BJ (cell line): ENCODE results near the gene TPPP. TPM values are rescaled to one million over a fixed set of nuclear protein-coding genes. Genes with fewer than 3 reads are reported as not detected.
A peak's percentile ranks its signal among the peaks of the same experiment; 100 is the strongest.
"Not testable (repeated sequence)": the region's sequence is repeated elsewhere in the genome, so short reads cannot be mapped to it uniquely, and the experiment has no call there.

Experiments
- CTCF ChIA-PET: fragments of 350-600 bp; formaldehyde crosslinking; extraction: SDS; loops from one replicate; lab custom pipeline; 2021; ENCODE audit warnings: antibody characterized with exemption, inconsistent platforms; lab: Yijun Ruan, JAX
- POLR2A ChIA-PET: fragments of 300-600 bp; sonication (Branson Sonifier 250); formaldehyde crosslinking; extraction: SDS; loops from one replicate; lab custom pipeline; 2021; ENCODE audit warnings: antibody characterized with exemption; lab: Charles Lee
- DNase-seq: peaks from one replicate; pipeline ENCODE4 v3.0.0-alpha.2; 2011; ENCODE audit warnings: low read depth
- H3K27me3 ChIP-seq: 2 replicates; pipeline ENCODE4 v1.6.0; 2011; ENCODE audit warnings: low read length; ENCODE audit not compliant: control insufficient read depth, insufficient read depth
- H3K36me3 ChIP-seq: 2 replicates; pipeline ENCODE4 v1.5.1; 2011; ENCODE audit warnings: low read length; ENCODE audit not compliant: control insufficient read depth, insufficient read depth
- H3K4me3 ChIP-seq: 2 replicates; pipeline ENCODE4 v1.5.1; 2011; ENCODE audit warnings: low read depth, mild to moderate bottlenecking, control low read depth, low read length
- CTCF ChIP-seq: IDR thresholded peaks from 2 replicates; pipeline ENCODE4 v1.5.1; 2011; ENCODE audit warnings: low read depth, mild to moderate bottlenecking, control low read depth, inconsistent platforms, low read length, moderate library complexity; ENCODE audit not compliant: insufficient read depth
- polyA plus RNA-seq: library from polyadenylated mRNA; depleted of rRNA; stranded (reverse); fragments of >200 nt; gene quantifications from 2 replicates; pipeline ENCODE4 v1.2.3, GENCODE V29; 2011

TPPP gene
- polyA plus RNA-seq, 1 experiment = 0.09 TPM

DNA sequence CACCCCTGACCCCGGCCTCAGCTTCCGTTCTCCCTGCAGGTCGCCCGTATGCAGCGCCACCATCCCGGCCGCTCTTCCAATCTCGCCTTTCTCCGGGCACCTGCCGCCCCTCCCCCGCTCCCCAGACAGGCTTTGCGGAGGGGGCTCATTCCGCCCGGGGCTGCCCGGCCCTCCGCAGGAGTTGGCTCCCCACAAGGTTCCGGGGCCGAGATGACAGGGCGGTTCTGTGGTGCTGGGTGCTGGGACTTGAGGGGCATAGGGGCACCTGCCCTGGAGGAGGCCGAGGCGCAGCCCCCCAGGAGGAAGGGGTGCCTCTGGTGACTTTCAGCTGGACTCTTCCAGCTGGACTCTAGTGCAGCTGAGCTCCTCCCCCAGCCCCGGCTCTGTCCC is 885 bp upstream of the TPPP start:
- DNase-seq, POLR2A ChIA-PET, CTCF ChIA-PET, H3K36me3 ChIP-seq, H3K4me3 ChIP-seq, H3K27me3 ChIP-seq: not testable (repeated sequence)

DNA sequence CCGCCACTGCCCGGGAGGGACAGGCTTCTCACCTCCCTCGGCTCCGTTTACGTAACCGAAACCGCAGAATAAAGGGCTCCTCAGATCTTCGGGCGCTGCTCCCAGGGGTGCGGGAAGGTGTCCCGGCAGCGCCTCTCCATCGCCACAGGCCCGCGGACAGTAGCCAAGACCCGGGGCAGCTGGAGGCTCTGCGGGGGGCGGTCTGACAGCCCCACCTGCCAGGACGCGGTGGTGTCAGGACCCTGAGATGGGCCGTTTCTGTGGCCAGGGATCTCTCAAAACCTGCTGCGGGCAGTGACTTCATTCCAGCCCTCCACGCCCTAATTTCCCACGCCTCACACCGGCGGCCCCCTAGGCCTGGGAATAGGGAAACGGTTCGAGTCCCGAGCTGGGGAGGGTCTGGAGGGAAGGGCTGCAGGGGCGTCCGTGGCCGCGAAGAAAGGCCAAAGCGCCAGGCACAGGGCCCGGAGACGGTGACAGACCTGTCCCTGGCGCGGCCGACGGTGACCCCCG is 567 bp downstream of the TPPP start:
- POLR2A ChIA-PET, DNase-seq, H3K27me3 ChIP-seq, H3K36me3 ChIP-seq, CTCF ChIA-PET: not testable (repeated sequence)
- H3K4me3 ChIP-seq = 0 out of 2 replicates have a peak overlapping the region, but pooled peaks have one; percentile 7

GRCh38 chr5:691817-692528 is 1.2 kb downstream of the TPPP start:
- Histone ChIP-seq H3K36me3 (no peaks in the 10 kb centered on the region), H3K27me3 (peaks cover 5% of the 10 kb centered on the region), H3K4me3 (no peak overlapping the region)
- no peak for DNase-seq
- no peak for TF ChIP-seq CTCF
- POLR2A ChIA-PET = no interaction called here
- CTCF ChIA-PET = no interaction called here

DNA sequence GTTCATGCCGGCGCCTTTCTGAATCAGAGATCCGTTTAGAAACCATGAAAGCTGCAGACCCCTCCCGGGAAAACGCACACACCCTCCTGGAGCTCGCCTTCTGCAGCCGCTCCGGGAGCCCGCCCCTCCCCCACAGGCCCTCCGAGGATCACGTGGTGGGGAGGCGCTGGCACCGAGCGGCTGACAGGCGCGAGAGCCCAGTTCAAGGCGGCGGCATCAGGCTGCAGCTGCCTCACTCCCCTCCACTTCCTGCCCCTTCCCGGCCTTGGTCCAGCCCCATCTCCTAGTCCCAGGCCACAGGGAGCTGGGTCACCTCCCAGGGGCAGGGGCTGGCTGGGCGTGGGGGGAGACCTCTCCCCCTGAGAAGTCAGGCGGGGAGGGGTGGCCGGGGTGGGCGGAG is 2.1 kb downstream of the TPPP start:
- DNase-seq, CTCF ChIA-PET, H3K27me3 ChIP-seq, H3K4me3 ChIP-seq, H3K36me3 ChIP-seq, POLR2A ChIA-PET: not testable (repeated sequence)

DNA sequence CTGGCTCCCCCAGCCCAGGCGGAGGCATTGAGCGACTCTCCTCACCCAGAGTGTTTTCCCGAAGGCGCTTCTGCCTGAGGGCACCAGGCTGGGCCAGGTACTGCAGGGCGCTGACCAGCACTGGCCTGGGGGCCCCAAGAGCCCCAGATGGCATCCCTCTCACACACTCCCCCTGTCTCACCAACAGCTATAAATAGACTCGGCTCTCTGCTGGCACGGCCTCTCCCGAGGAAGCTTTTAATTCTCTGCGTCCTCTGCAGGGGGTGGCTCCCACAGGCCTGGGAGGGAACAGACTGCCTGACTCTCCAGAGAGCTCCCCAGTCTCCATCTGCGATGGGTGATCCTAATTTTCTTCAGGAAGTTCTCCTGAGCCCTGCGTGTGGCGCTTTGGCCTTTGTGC is 2.9 kb downstream of the TPPP start:
- H3K4me3 ChIP-seq, POLR2A ChIA-PET, DNase-seq, H3K27me3 ChIP-seq, H3K36me3 ChIP-seq, CTCF ChIA-PET: not testable (repeated sequence)

GRCh38 chr5:688348-689010 is 4.7 kb downstream of the TPPP start:
- DNase-seq, CTCF ChIA-PET, H3K36me3 ChIP-seq, H3K27me3 ChIP-seq, H3K4me3 ChIP-seq, POLR2A ChIA-PET: not testable (repeated sequence)

DNA sequence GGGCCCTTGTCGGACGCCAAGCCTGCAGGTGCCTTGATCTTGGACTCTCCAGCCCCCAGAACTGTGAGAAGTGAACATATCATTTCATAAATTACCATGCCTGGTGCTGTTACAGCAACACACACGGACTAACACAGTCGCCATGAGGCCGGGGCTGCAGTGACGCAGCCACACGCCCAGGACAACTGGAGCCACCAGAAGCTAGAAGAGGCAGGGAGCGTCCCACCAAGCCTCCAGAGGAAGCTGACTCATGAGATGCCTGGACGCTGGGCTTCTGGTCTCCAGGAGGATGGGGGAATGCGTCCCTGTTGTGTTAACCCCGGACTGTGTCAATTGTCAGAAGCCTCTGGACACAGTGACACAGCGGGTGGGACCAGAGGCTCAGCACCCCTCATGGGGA is 6.2 kb downstream of the TPPP start:
- POLR2A ChIA-PET, CTCF ChIA-PET, H3K4me3 ChIP-seq, H3K36me3 ChIP-seq, DNase-seq, H3K27me3 ChIP-seq: not testable (repeated sequence)

- H3K4me3 ChIP-seq, CTCF ChIA-PET, H3K36me3 ChIP-seq, DNase-seq, H3K27me3 ChIP-seq, POLR2A ChIA-PET: not testable (repeated sequence)
These were observed 7.0 kb downstream of the TPPP start for GRCh38 chr5:686172-686523.
